GM12874 (cell line): Measurements from ENCODE around the gene SHISA5.

Experiments used
- TF ChIP-seq, protein P1 (sequence below): IDR thresholded peaks from 2 replicates; pipeline ENCODE4 v1.5.1; 2011; ENCODE audit warnings: low read depth, mild to moderate bottlenecking, control low read depth, low read length, moderate library complexity; ENCODE audit not compliant: insufficient read depth

Gene SHISA5

DNA sequence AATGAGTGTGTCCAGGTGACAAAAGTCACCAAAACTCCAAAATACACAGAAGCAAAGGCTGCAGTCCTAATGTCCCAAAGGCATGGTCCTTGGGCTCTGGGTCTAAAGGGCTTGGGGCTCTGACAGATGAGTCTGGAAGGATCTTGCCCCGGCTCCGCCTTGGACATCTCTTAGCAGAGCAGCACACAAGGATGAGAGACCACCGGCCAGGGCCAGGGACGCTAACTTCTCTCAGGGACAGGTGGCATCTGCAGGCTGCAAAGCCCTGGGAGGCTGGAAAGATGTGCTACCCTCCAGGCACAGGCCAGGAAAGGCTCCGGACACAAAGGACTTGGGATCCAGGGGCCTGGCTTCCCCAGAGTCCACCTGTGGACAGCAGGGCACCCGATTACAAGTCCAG, 14.1 kb upstream of the SHISA5 start:
- TF ChIP-seq, protein P1, sequence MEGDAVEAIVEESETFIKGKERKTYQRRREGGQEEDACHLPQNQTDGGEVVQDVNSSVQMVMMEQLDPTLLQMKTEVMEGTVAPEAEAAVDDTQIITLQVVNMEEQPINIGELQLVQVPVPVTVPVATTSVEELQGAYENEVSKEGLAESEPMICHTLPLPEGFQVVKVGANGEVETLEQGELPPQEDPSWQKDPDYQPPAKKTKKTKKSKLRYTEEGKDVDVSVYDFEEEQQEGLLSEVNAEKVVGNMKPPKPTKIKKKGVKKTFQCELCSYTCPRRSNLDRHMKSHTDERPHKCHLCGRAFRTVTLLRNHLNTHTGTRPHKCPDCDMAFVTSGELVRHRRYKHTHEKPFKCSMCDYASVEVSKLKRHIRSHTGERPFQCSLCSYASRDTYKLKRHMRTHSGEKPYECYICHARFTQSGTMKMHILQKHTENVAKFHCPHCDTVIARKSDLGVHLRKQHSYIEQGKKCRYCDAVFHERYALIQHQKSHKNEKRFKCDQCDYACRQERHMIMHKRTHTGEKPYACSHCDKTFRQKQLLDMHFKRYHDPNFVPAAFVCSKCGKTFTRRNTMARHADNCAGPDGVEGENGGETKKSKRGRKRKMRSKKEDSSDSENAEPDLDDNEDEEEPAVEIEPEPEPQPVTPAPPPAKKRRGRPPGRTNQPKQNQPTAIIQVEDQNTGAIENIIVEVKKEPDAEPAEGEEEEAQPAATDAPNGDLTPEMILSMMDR: no peak

- TF ChIP-seq, protein P1: no peak
These were observed 12.6 kb upstream of the SHISA5 start for GRCh38 chr3:48516571-48516970.

GRCh38 chr3:48514431-48515227, 10.7 kb upstream of the SHISA5 start:
- TF ChIP-seq, protein P1: no peak

GRCh38 chr3:48511551-48511950, 7.6 kb upstream of the SHISA5 start:
- TF ChIP-seq, protein P1: no peak

DNA sequence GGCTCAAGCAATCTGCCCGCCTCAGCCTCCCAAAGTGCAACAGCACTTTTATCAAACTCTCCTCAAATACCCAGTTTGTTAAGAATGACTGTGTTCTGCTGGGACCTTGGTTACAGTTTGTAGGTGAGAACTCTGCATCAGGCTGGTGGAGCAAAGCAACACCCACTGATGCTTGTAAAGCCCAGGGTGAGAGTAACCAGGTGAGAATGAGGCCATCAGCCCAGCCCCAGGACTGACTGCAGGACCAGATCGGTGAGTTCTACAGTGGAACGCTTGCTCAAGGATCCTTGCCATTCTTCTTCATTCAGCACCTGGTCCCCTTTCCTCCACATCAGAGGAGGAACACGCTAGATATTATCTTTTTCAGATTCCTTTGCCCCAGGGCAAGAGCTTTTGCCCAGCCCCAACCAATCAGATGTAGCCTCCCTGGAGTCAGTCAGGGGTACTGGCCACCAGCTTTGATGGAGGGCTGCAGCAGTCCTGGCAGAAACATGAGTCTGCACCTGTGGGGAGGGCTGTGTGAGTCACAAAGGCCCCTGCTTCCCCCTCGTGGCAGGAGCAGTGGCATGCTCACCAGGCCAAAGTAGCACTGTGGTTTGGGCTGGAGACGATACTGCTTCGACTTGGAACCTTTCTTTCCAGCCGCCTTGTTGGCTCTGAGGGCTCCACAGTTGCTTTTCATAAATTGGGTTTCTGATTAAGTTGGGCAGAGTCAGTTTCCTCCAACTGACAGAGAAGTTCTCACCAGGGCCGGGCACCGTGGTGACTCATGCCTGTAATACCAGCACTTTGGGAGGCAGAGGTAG, 3.5 kb upstream of the SHISA5 start:
- TF ChIP-seq, protein P1: peak; percentile 79

GRCh38 chr3:48505968-48506504, 2.1 kb upstream of the SHISA5 start:
- TF ChIP-seq, protein P1: no peak

DNA sequence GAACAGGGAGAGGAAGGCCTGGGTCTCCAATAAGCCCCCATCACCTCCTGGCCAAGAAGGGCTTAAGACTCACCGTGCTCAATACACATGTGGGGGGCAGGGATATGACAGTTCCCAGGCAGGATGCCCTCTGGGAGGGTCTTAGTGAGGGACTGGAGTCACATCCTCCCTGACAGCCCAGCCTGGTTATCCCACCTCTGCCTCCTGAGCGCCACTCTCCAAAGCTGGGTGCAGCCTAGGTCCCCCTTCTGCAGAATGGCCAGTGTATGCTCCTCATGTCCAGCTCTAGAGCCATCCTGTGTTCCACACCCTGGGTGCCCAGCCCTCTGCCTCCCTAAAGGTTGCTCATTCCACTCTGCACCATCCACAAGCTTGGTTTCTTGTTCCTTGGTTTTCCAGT, 1.2 kb upstream of the SHISA5 start:
- TF ChIP-seq, protein P1: no peak
